ENCODE measurements around the gene FBXL15.
"Not testable (repeated sequence)": the region's sequence is repeated elsewhere in the genome, so short reads cannot be mapped to it uniquely, and the experiment has no call there.

- TF ChIP-seq, protein P1, sequence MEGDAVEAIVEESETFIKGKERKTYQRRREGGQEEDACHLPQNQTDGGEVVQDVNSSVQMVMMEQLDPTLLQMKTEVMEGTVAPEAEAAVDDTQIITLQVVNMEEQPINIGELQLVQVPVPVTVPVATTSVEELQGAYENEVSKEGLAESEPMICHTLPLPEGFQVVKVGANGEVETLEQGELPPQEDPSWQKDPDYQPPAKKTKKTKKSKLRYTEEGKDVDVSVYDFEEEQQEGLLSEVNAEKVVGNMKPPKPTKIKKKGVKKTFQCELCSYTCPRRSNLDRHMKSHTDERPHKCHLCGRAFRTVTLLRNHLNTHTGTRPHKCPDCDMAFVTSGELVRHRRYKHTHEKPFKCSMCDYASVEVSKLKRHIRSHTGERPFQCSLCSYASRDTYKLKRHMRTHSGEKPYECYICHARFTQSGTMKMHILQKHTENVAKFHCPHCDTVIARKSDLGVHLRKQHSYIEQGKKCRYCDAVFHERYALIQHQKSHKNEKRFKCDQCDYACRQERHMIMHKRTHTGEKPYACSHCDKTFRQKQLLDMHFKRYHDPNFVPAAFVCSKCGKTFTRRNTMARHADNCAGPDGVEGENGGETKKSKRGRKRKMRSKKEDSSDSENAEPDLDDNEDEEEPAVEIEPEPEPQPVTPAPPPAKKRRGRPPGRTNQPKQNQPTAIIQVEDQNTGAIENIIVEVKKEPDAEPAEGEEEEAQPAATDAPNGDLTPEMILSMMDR (IDR thresholded peaks at IDR 0.05; ENCODE audit: low read depth, low read length), result not testable (repeated sequence)
- TF ChIP-seq POLR2A (IDR thresholded peaks at IDR 0.05; ENCODE audit: extremely low read depth, insufficient read length), result not testable (repeated sequence)
- TF ChIP-seq, protein P2, sequence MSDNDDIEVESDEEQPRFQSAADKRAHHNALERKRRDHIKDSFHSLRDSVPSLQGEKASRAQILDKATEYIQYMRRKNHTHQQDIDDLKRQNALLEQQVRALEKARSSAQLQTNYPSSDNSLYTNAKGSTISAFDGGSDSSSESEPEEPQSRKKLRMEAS (IDR thresholded peaks at IDR 0.05; ENCODE audit: low read depth, low read length), result not testable (repeated sequence)
These were observed 34.2 kb downstream of the FBXL15 start for GRCh38 chr10:102454662-102455487.

Data from NB4 (cell line).